Measurements from ENCODE around the gene CCL16.

CCL16 gene

DNA sequence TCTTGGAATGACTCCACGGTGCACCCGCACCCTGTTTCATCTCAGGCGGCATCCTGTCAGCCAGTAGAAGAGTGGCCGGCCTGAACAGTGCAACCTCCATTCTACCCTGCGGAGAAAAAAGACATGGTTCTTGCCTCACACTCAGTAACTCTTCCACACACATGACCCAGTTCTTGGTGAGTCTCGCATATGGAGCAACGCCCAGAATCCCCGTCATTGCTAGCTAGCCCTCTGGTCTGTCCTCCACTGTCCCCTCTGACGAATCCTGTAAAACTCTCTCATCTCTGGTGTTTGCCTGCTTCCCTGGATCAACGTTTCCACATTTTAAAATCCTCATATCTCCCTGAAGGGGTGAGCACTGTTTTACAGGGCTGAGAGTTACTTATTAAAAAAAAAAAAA lies 46.5 kb downstream of the CCL16 start:
- DNase-seq, result no peak

DNA sequence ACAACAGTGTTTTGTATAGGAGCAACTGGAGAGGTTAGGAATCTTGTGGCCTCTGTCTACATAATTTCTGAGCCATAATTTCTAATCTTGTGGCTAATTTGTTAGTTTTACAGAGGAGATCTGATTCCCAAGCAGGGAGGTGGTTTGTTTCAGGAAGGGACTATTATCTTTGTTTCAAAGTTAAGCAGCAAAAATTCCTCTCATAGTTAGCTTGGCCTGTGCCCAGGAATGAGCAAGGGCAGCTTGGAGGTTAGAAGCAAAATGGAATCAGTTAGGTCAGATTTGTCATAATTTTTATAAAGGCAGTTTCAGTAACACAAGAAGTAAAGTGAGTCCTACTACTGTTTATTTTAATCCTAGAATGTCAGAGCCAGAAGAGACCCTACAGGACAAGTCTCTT lies 48.7 kb downstream of the CCL16 start:
- DNase-seq, result no peak

DNA sequence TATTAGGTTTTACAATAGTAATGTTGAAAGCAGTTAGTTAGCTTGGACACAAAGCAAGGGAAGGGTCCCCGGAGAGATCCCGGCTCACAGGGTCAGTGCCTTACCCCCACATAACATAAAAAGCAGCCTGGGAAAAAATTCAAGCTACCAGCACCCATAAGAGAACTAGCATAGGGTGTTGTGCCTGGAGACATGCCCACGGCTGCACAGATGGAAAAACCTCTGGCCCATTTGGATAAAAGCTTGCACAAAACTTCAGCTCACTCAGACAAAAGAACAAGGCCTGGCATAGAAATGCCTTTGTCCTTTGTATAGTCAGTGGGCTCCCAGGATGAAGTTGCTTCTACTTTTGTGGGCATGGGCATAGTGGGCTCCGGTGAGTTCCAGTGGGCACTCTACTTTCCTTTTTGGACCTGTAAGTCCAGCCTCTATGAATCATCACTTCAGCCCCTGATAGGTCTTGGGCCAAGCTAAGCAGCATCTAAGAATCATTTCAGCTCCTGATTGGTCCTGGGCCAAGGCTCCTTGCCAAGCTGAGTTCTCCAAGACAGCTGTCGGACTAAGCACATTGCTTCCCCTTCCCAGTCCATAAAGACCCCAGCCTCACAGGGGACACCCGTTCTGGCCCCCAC lies 49.4 kb downstream of the CCL16 start:
- no peak for DNase-seq

DNA sequence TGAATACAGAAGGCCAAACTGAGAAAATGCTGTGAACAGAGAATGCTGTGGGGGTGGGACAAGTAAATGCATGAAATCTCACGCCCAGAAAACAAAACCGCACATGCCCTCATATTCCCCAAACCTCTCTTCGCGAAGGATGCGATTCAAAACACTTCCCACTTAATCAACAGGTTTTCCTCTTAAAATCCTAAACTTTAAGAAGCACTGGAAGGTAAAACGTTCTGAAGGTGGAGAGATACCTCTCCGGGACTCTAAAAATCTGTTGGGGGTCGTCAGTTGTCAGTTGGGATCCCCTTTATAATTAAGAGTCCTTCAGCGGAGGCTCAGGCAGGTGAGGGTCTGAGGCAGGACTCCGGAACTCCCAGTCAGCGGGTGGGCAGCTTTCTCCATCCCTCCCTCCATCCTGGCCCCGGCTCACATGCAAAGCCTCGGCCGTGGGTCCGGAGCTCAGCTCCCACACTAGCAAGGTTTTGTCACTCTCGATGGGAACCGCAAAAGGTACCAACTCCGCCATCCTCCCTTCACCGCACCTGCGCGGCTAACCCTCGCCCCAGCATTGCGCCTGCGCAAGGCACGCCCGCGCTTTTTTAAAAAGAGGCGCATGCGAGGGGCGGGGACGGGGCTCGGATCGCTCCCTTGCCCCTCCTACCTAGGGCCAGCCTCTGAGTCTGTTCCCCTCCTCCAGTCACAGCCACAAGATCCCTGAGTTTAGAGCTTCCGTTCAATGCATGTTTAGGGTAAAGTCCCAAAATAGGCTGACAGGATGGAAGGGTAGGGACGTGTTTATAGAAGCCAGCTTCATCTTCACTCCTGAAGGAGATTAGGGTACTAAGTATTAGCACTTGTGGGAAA lies 50.9 kb downstream of the CCL16 start, which contains the start of gene RDM1:
TSS of gene RDM1 (minus strand) at position 563 of the 855 bp plus-strand sequence. CDS start at position 517, 46 bp downstream.
- peak; percentile 87 for DNase-seq

DNA sequence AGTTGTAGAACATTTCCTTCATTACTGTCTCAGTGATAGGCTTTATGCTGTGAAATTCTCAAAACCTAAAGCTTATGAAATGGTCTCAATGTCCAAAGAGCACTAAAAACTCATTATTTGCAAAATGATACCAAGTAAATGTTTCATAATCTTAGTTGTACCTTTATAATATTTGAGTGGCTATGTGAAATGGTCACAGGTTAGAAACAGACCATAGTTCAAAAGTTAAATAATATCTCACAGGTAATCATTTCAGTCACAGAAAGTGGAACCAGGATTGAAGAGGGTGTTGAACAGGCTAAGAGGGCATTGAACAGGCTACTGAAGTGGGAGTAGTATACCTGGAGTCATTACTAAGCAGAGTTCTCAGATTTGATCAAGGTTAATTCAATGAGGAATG lies 53.6 kb downstream of the CCL16 start:
- no peak for DNase-seq
